ENCODE measurements around the gene DDX31.
"Not testable (repeated sequence)": the region's sequence is repeated elsewhere in the genome, so short reads cannot be mapped to it uniquely, and the experiment has no call there.

Gene DDX31

GRCh38 chr9:132669698-132670456, at the start of gene DDX31:
Gene DDX31, minus strand, starts transcription at chr9:132669983. Its CDS starts 49 bp downstream, at chr9:132669934.
- peak in 13 of 14 donors; percentile 67 to 91 (median 83) for DNase-seq

GRCh38 chr9:132718381-132718928, 48.7 kb upstream of the DDX31 start:
- DNase-seq, result not testable (repeated sequence)

- no peak for DNase-seq
These were observed 47.7 kb upstream of the DDX31 start for GRCh38 chr9:132717326-132717945.

- no peak for DNase-seq
These were observed 46.2 kb upstream of the DDX31 start for GRCh38 chr9:132716007-132716406.

- DNase-seq, result no peak
These were observed 43.0 kb upstream of the DDX31 start for GRCh38 chr9:132712753-132713152.

GRCh38 chr9:132711846-132712245, 42.1 kb upstream of the DDX31 start:
- no peak for DNase-seq

GRCh38 chr9:132711152-132711551, 41.4 kb upstream of the DDX31 start:
- DNase-seq, result not testable (repeated sequence)

GRCh38 chr9:132710333-132710732, 40.5 kb upstream of the DDX31 start:
- no peak for DNase-seq

- no peak for DNase-seq
These were observed 39.1 kb upstream of the DDX31 start for GRCh38 chr9:132708769-132709430.

GRCh38 chr9:132708239-132708638, 38.5 kb upstream of the DDX31 start:
- DNase-seq, result no peak

GRCh38 chr9:132703336-132703735, 33.6 kb upstream of the DDX31 start:
- DNase-seq, result no peak

- DNase-seq, result no peak
These were observed 32.5 kb upstream of the DDX31 start for GRCh38 chr9:132702254-132702653.

GRCh38 chr9:132699956-132700355, 30.2 kb upstream of the DDX31 start:
- DNase-seq, result no peak

GRCh38 chr9:132698989-132699388, 29.2 kb upstream of the DDX31 start:
- no peak for DNase-seq

- DNase-seq, result no peak
These were observed 27.4 kb upstream of the DDX31 start for GRCh38 chr9:132697230-132697629.

- no peak for DNase-seq
These were observed 24.4 kb upstream of the DDX31 start for GRCh38 chr9:132694144-132694543.

GRCh38 chr9:132690696-132691095, 20.9 kb upstream of the DDX31 start:
- DNase-seq, result no peak

- no peak for DNase-seq
These were observed 14.1 kb upstream of the DDX31 start for GRCh38 chr9:132683873-132684272.

- DNase-seq, result no peak
These were observed 11.8 kb upstream of the DDX31 start for GRCh38 chr9:132681561-132681960.

- DNase-seq, result no peak
These were observed 10.3 kb upstream of the DDX31 start for GRCh38 chr9:132679946-132680625.

- peak in 1 of 14 donors; percentile 60 for DNase-seq
These were observed 8.2 kb upstream of the DDX31 start for GRCh38 chr9:132677976-132678375.

- no peak for DNase-seq
These were observed 4.7 kb upstream of the DDX31 start for GRCh38 chr9:132674485-132674884.

- DNase-seq, result peak in 1 of 14 donors; percentile 12
These were observed 3.6 kb upstream of the DDX31 start for GRCh38 chr9:132673355-132673754.

All from C1 segment of cervical spinal cord (tissue), 14 donors.